HG03460 (cell line): ENCODE data around the gene GPX5.
"Not testable (repeated sequence)": the region's sequence is repeated elsewhere in the genome, so short reads cannot be mapped to it uniquely, and the experiment has no call there.

Experiments used
- ATAC-seq: cut with Tn5 transposase; IDR thresholded peaks from one replicate; pipeline ENCODE4 v1.9.1; 2021; ENCODE audit not compliant: unreplicated experiment

Gene GPX5

GRCh38 chr6:28512387-28512786 lies 13.3 kb upstream of the GPX5 start:
- not testable (repeated sequence) for ATAC-seq

GRCh38 chr6:28515676-28516075 lies 10.0 kb upstream of the GPX5 start, which contains the start of gene GPX6:
Gene GPX6, minus strand, starts transcription at chr6:28515793. Its CDS starts 50 bp downstream, at chr6:28515743.
- ATAC-seq, result no peak

DNA sequence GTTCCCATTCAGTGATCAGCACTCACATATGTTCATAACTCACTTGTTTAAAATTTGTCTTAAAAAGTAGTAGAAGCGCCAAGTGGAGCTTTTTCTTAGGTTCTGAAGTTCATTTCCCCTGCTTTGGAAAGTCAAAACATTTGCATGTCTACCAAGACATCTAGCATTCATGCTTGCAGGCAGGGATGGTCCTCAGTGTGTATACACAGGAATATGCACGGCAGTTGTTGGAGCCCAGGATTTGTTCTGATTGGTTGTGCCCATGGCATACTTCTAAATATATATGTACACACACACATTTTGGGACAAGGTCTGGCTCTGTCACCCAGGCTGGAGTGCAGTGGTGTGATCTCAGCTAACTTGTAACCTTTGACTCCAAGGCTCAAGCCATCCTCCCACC lies 7.7 kb upstream of the GPX5 start:
- ATAC-seq, result no peak

DNA sequence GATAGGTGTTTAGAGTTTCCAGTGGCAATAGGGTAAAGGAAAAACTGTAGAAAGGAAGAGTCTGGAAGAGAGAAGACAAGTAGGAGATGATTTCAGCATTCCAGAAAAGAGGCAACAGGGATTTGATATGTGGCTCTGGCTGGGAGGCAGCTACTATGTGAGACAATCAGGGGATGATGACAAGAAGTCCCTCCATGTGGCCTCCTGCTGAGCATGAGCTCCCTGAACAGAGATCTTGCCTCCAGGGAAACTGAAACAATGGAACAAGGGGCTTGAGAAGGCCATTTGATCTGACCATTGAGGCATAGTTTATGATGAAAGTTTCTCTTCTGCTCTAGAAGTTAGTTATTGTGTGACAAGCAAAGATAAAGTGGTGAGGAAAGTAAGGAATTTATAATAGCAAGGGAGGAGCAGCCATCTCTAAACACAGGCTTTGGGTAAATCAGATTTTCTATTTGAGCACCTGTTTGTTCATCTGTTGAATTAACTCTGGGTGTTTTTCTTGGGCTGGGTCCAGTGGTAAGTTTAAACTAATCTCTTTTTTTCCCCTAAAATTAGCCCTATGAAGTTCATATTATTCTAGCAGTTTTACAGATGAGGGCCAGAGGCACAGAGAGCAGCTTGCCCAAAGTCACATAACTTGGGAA lies 3.0 kb upstream of the GPX5 start:
- no peak for ATAC-seq

DNA sequence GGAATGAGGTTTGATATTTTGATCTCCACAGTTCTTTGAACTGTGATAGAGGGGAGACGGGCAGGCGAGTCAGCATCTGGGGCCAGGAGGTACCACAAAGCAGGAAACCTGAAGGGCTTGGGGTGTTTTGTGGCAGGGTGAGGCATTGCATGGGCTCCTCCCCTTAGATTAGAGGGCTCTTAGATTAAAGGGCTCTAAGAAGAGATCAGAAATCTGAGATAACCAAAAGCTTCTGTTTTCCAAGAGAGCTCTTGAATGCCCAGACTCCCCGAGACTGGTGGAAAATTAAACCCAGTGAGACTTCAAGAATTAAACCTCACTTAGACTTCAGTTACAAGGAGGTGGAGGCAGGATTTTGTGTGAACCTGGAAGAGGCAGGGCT lies 2.4 kb upstream of the GPX5 start:
- no peak for ATAC-seq

DNA sequence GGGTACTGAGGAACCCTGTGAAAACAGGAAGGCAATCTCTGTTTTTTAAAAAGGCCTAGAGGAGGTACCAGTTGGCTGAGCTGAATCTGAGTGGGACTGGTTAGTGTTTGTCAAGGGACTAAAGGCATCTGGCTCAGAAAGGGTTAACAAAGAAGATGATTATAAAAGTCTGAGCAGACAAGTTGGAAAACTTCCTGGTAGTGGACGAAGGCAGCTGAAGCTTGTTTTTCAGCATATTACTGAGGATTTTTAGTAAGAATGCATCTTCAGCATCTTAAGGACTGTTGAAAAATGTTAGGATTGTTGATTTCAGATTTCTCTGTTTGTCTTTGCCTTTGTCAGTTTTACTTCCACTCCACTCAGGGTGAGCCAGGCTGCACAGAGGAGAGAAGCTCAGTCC lies 5.1 kb downstream of the GPX5 start:
- no peak for ATAC-seq

DNA sequence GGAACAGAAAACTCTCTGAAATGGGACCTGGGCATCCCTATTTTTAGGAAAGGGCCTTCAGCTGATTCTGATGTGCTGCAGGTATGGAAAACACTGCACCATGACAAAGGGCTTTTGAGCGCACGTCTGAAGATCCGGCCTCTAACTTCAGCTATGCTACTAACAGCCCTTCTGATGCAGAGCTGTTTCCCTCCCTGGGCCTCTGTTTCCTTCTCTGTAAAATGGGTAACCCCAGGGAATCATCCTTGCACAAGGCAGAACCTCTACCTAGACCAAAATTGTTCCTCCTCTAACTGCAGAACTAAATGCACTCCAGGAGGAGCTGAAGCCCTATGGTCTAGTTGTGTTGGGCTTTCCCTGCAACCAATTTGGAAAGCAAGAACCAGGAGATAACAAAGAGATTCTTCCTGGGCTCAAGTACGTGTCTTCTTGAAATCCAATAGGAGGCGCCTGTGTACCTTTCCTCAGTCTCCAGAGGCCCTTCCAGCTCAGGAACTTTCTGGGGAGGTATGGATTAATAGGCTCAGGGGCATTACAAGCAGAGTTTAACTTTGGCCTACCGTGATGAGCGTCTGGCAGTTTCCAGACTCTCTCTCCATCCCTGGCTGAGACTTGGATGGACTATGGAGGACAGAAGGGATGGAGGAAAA lies 5.9 kb downstream of the GPX5 start:
- ATAC-seq, result no peak

DNA sequence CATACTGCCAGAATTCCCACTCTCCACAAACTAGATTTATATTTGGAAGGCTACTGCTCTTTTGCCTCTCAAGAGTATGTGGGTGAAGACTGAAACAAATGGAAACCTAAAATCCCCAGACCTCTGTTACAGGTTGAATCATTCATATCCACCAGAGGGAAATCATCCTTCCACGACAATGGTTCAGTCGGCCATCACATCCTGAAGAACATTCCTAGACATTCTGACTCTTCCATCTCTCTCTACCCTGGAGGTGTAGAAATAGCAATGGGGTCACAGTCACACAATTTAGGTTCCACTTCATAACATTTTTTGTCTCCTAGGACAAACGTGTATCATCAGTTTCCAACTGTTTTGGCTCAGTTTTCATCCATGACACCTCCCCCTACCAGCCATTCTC lies 8.6 kb downstream of the GPX5 start:
- no peak for ATAC-seq

DNA sequence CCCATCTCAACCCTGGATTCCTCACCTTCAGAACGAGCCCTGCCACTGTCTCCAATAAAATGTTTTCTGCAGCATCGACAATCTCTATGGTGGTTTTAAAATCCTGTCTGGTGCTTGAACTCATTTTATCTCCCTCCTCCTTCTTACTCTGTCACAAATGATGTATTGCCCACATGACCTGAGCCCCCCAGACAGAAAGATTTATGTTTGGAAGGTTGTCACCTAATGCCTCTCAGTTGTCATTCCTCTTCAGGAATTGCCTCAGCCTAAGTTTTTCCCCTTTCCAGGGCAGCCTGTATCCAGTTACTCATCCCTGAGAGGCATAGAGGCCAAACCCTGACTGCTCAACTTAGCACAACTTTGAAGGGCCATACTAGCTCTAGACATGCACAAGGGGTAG lies 9.2 kb downstream of the GPX5 start:
- no peak for ATAC-seq

- ATAC-seq, result no peak
Observed at GRCh38 chr6:28537065-28537464, 11.4 kb downstream of the GPX5 start.

DNA sequence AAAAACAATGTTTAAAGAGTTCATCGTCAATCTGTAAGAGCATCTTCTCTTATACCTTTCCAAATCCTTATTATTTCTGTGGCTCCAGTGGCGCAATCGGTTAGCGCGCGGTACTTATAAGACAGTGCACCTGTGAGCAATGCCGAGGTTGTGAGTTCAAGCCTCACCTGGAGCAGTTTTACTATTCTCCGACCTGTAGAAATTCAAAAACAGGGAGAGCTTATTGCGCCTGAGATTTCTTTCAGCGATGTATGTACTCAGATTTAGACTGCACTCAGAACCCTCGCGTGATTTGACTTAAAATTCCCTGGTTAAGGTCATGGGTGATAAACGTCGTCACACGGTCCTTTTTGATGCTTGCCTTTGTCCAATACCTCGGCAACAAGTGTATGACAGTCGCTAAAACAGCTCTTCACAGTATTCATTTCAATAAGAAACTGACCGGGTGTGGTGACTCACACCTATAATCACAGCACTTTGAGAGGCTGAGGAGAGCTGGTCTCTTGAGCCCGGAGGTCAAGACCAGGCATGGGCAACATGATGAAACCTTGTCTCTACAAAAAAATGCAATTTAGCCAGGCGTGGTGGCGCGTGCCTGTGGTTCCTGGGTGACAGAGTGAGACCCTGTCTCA lies 11.9 kb downstream of the GPX5 start:
- ATAC-seq, result no peak

DNA sequence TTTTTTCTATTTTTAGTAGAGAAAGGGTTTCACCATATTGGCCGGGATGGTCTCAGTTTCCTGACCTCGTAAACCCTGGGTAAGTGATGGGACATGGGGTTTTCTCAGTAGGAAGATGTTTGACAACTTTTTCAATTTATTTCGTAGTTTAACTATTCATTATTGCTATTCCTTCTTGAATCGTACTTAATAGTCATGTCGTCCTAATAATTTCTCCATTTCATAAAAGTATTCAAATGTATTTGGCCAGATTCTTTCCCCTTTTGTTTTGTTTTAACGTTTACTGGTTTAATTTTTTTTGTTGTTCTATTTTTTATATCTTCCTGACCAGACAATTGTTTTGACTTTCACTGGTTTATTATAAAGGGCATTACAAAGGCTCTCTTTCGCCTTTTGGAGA lies 16.3 kb downstream of the GPX5 start:
- no peak for ATAC-seq

GRCh38 chr6:28542440-28543296 lies 17.0 kb downstream of the GPX5 start:
- no peak for ATAC-seq

GRCh38 chr6:28543651-28544610 lies 18.2 kb downstream of the GPX5 start:
- ATAC-seq, result no peak

DNA sequence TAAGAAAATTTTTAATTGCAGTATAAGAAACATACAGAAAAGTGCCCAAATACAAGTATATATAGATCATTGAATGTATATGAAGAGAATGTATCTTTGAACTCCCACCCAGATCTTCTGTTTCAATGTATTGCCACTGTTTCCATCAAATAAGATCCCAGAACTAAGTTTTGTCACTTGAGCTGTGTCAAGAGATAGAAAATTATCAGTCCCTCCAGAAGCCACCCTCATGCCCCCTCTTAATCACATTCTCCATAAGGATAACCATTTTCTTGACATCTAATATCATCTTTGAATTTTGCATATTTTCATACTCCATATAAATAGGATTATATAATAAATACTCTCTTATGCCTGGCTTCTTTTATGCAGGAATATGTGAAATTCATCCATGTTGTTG lies 20.3 kb downstream of the GPX5 start:
- ATAC-seq, result no peak

DNA sequence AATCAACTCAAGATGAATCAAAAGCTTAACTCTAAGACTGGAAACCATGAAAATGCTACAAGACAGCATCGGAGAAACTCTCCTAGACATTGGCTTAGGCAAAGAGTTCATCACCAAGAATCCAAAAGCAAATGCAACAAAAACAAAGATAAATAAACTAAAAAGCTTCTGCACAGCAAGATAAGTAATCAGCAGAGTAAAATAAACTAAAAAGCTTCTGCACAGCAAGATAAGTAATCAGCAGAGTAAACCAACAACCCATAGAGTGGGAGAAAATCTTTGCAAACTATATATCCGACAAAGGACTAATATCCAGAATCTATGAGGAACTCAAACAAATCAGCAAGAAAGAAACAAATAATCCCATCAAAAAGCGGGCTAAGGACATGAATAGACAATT lies 21.3 kb downstream of the GPX5 start:
- not testable (repeated sequence) for ATAC-seq

- no peak for ATAC-seq
Observed at GRCh38 chr6:28551891-28552666, 26.4 kb downstream of the GPX5 start.

DNA sequence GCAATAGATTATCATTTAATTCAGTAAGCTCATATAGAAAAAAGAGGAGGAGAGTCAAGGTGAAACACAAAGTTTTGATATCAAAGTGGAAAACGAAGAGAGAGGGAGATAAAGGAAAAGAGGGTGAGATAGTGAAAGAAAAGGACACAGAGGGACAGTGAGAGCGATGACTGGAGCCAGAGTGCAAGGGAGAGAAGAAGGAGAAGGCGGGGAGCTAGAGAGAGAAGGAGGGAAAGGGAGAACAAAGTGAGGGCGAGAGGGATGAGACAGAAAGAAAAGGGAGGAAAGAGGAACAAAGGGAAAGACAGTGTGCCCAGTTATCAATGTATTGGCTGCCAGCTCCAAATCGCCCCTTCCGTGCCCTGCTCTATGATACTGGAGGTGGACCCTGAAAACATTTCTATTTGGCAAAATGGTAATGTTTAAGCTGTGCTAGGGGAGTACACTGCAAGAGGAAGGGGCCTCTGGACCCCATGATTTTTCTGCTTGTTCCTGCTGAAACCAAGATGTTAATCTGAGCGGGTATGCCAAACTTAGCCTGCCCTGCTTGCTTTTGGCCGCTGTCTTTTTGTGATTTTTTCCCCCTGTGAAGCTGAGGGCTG lies 27.8 kb downstream of the GPX5 start:
- ATAC-seq, result no peak
